Activated B cell treated with CpG ODN at 0.5 μM for 24 hours (primary cell): ENCODE data around the gene SMIM14. TPM values are rescaled to one million over a fixed set of nuclear protein-coding genes. Genes with fewer than 3 reads are reported as not detected.
"Not testable (repeated sequence)": the region's sequence is repeated elsewhere in the genome, so short reads cannot be mapped to it uniquely, and the experiment has no call there.

Experiments
- ATAC-seq: fragments of 200-7000 bp; cut with Tn5 transposase; one replicate; pipeline ENCODE4 v1.10.0; 2021; ENCODE audit warnings: low read depth, mild to moderate bottlenecking, moderate library complexity
- CTCF ChIA-PET: fragments of 350-600 bp; sonication (Branson Sonifier 250); formaldehyde crosslinking; loops from one replicate; lab custom pipeline; 2021; ENCODE audit warnings: antibody characterized with exemption; lab: Charles Lee
- POLR2A ChIA-PET: fragments of 350-600 bp; sonication (Branson Sonifier 250); formaldehyde crosslinking; loops from one replicate; lab custom pipeline; 2021; ENCODE audit warnings: antibody characterized with exemption; lab: Charles Lee
- DNase-seq: peaks from one replicate; pipeline ENCODE4 v3.0.0; 2022
- H3K27ac Mint-ChIP-seq: one replicate; pipeline ENCODE4 v1.8.0; 2020; ENCODE audit warnings: mixed read lengths
- H3K27me3 Mint-ChIP-seq: one replicate; pipeline ENCODE4 v1.8.0; 2021; ENCODE audit warnings: mixed read lengths
- H3K36me3 Mint-ChIP-seq: one replicate; pipeline ENCODE4 v1.8.0; 2021; ENCODE audit warnings: low read depth, mixed read lengths
- H3K4me1 Mint-ChIP-seq: one replicate; pipeline ENCODE4 v1.8.0; 2021; ENCODE audit warnings: mixed read lengths
- H3K4me3 Mint-ChIP-seq: one replicate; pipeline ENCODE4 v1.8.0; 2020; ENCODE audit warnings: mild to moderate bottlenecking, mixed read lengths
- H3K9me3 Mint-ChIP-seq: one replicate; pipeline ENCODE4 v1.8.0; 2020; ENCODE audit warnings: mixed read lengths
- intact Hi-C: fragments of 100-400 bp; cut with micrococcal nuclease; formaldehyde crosslinking; loops from one replicate; pipeline ENCODE4 v1.15.1; 2024
- total RNA-seq: library from RNA; stranded (reverse); gene quantifications from 2 replicates; pipeline ENCODE4 v1.2.3, GENCODE V29; 2022
- TF ChIP-seq, protein P1 (sequence below): fragments of 200-600 bp; IDR thresholded peaks from one replicate; pipeline ENCODE4 v1.8.0; 2022; ENCODE audit warnings: antibody characterized with exemption, mild to moderate bottlenecking

The SMIM14 gene
- total RNA-seq, 1 donor from 2014 or later = 83.1 TPM

DNA sequence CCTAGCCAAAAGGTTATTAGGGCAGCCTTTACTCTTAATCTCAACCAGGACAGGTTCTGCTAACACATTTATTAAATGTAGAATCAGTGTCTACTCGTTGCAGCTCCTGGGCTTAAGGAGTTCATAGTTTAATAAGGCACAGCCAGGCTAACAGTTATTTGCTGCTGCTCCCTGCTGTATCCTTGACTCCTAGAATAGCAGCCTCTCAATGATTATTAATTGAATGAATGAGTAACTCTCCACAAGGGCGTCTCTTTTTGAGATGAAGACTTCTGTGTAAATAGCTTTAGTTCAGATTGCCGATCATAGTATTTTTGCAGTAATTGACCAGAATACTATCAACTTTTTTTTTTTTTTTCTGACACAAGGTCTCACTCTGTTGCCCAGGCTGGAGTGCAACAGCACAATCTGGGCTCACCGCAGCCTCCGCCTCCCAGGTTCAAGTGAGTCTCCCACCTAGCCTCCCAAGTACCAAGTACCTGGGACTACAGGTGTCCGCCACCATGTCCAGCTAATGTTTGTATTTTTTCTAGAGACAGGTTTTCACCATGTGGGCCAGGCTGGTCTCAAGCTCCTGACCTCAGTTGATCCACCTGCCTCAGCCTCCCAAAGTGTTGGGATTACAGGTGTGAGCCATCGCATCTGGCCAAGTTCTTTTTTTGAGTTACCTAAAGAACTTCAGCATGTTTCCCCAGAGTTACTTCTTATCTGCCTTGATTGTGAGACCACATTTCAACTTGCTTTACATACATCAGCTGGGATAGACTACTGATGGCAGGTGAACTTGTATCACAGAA is 114.3 kb downstream of the SMIM14 start:
- H3K4me3 Mint-ChIP-seq = no peak overlapping the region
- peaks cover 10% of the 10 kb centered on the region for H3K36me3 Mint-ChIP-seq
- H3K27ac Mint-ChIP-seq = no peak overlapping the region
- CTCF ChIA-PET = no interaction called here
- TF ChIP-seq, protein P1, sequence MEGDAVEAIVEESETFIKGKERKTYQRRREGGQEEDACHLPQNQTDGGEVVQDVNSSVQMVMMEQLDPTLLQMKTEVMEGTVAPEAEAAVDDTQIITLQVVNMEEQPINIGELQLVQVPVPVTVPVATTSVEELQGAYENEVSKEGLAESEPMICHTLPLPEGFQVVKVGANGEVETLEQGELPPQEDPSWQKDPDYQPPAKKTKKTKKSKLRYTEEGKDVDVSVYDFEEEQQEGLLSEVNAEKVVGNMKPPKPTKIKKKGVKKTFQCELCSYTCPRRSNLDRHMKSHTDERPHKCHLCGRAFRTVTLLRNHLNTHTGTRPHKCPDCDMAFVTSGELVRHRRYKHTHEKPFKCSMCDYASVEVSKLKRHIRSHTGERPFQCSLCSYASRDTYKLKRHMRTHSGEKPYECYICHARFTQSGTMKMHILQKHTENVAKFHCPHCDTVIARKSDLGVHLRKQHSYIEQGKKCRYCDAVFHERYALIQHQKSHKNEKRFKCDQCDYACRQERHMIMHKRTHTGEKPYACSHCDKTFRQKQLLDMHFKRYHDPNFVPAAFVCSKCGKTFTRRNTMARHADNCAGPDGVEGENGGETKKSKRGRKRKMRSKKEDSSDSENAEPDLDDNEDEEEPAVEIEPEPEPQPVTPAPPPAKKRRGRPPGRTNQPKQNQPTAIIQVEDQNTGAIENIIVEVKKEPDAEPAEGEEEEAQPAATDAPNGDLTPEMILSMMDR = no peak
- POLR2A ChIA-PET = interaction anchor here (0.5 to 1.2 kb wide), 9 partner anchors 29 to 527 kb away, joined by 3 to 11 read pairs (median 4); partner anchors contain the start of genes SMIM14 and UBE2K
- intact Hi-C loops = no loop called here
- no peaks in the 10 kb centered on the region for H3K9me3 Mint-ChIP-seq
- H3K4me1 Mint-ChIP-seq = peaks cover 20% of the 10 kb centered on the region
- DNase-seq = no peak
- H3K27me3 Mint-ChIP-seq = no peaks in the 10 kb centered on the region
- ATAC-seq = no peak

DNA sequence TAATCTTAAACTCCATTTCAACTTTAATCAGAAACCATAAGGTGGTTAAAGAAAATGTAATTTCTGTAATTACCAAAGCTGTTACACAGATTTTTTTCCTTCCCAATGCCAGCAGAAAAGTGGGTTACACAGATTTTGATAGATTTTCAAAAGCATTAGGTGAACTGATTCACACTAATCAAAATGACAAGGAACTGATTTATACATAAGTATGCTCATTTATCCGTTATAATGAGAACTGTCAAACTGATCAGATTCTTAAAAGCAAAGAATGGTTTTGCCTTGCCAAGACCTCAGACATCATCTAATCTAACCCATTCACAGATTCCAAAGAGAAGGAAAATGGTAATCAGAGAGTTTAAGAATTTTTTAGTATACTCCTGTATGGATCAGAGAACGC is 116.6 kb downstream of the SMIM14 start:
- CTCF ChIA-PET = no interaction called here
- no peak overlapping the region for H3K4me3 Mint-ChIP-seq
- no peak for DNase-seq
- H3K36me3 Mint-ChIP-seq = peaks cover 11% of the 10 kb centered on the region
- no peaks in the 10 kb centered on the region for H3K27me3 Mint-ChIP-seq
- POLR2A ChIA-PET = no interaction called here
- intact Hi-C loops = no loop called here
- peaks cover 13% of the 10 kb centered on the region for H3K4me1 Mint-ChIP-seq
- TF ChIP-seq, protein P1 = no peak
- H3K27ac Mint-ChIP-seq = no peak overlapping the region
- H3K9me3 Mint-ChIP-seq = no peaks in the 10 kb centered on the region
- ATAC-seq = no peak

DNA sequence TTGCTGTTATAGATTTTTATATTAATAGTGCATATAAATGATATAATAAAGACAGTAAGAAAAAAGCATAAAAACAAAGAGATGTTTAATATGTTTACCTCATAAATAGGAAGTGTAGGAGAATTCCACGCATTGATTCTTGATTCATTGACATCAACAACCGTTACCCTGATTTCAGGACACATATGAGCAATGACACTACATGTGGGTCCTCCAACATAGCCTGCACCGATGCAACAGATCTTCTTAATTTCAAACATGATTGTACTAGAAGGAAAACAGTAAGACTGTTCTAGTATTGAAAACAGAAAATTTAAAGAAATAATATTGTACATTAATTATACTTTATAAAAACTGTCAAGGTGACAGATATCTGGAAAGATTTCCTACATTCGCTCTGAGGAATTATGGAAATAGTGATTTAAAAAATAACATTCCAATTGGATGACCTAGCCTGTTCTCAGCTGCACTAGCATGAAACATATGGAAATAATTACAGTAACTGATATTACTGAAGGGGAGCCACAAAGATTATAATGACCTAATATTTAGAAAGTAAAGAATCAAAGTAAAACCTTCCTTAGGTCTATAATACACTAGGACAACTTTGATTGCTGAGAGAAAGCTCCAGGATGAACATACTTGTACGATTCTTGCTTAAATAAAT is 117.3 kb downstream of the SMIM14 start:
- H3K4me1 Mint-ChIP-seq = peaks cover 8% of the 10 kb centered on the region
- no peaks in the 10 kb centered on the region for H3K27me3 Mint-ChIP-seq
- DNase-seq = no peak
- intact Hi-C loops = no loop called here
- H3K27ac Mint-ChIP-seq = no peak overlapping the region
- TF ChIP-seq, protein P1 = no peak
- H3K36me3 Mint-ChIP-seq = peaks cover 9% of the 10 kb centered on the region
- no peak overlapping the region for H3K4me3 Mint-ChIP-seq
- POLR2A ChIA-PET = no interaction called here
- no peak for ATAC-seq
- H3K9me3 Mint-ChIP-seq = no peaks in the 10 kb centered on the region
- CTCF ChIA-PET = no interaction called here

DNA sequence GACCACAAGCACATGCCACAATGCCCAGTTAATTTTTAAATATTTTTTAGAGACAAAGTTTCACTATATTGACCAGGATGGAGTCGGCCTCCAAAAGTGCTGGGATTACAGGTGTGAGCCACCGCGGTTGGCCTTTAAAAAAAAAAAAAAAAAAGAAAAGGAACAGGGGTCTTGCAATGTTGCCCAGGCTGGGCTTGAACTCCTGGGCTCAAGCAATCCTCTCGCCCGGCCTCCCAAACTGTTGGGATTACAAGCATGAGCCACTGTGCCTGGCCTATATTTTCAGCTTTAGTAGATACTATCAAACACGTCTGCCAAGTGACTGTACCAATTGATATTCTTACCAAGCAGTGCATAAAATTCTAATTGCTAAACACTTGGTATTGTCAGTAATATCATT is 120.2 kb downstream of the SMIM14 start:
- POLR2A ChIA-PET = no interaction called here
- TF ChIP-seq, protein P1 = no peak
- Mint-ChIP-seq H3K27me3 (no peaks in the 10 kb centered on the region), H3K27ac (no peak overlapping the region), H3K36me3 (peaks cover 20% of the 10 kb centered on the region), H3K4me1 (no peaks in the 10 kb centered on the region), H3K9me3 (no peaks in the 10 kb centered on the region), H3K4me3 (no peak overlapping the region)
- intact Hi-C loops = no loop called here
- no peak for DNase-seq
- CTCF ChIA-PET = no interaction called here
- no peak for ATAC-seq

DNA sequence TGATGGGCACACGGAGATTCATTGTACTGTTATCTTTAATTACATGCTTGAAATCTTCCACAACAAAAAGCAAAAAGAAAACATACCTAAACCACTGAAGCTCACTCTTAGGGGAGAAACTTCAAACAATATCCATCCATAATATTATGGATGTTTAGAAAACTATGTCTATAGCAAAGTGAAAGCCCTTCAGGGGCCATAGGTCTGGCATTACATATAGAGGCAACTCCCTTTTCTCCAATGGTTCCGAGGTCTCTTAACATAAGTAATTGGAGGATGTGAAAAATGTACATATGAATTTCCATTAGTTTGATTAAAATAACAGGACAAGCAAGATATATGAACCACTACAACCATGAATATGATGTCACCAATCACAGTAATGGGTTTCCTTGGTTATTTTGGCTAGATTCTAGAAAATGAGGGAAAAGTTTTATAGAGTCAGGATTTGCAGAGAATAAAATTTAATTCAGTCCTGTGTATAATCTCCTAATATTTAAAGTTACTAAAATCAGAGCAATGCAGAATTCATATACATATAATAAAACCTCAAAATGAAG is 122.2 kb downstream of the SMIM14 start:
- intact Hi-C loops = no loop called here
- ChIA-PET POLR2A (no interaction called here), CTCF (no interaction called here)

DNA sequence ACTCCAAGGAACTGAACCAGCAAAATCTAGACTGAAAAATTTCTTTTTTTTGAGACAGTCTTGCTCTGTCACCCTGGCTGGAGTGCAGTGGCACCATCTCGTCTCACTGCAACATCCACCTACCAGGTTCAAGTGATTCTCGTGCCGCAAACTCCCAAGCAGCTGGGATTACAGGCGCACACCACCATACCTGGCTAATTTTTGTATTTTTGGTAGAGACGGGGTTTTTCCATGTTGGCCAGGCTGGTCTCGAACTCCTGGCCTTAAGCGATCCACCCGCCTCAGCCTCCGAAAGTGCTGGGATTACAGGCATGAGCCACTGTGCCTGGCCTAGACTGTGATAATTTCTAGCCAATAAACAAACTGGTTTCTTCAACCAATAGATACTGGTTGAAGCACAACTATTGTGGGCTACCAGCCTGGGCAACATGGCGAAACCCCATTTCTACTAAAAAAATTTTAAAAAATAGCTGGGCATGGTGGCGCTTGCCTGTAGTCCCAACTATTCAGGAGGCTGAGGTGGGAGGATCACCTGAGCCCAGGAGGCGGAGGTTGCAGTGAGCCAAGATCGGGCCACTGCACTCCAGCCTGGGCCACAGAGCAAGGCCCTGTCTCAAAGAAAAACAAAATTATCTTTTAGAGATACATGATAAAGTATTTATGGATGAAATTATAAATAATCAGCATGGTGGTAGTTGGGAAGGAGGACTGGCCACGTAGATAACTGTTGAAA is 122.8 kb downstream of the SMIM14 start:
- CTCF ChIA-PET, H3K9me3 Mint-ChIP-seq, H3K27me3 Mint-ChIP-seq, H3K27ac Mint-ChIP-seq, POLR2A ChIA-PET, DNase-seq, H3K4me3 Mint-ChIP-seq, intact Hi-C loops, H3K4me1 Mint-ChIP-seq, ATAC-seq: not testable (repeated sequence)
- H3K36me3 Mint-ChIP-seq = peaks cover 32% of the 10 kb centered on the region

More for the DNA sequence above, 122.2 kb downstream of the SMIM14 start:
- no peak overlapping the region for H3K27ac Mint-ChIP-seq
- H3K27me3 Mint-ChIP-seq = no peaks in the 10 kb centered on the region
- H3K9me3 Mint-ChIP-seq = no peaks in the 10 kb centered on the region
- DNase-seq (no peak), ATAC-seq (no peak)
- H3K4me1 Mint-ChIP-seq = no peaks in the 10 kb centered on the region
- H3K36me3 Mint-ChIP-seq = peaks cover 33% of the 10 kb centered on the region
- TF ChIP-seq, protein P1 = no peak
- no peak overlapping the region for H3K4me3 Mint-ChIP-seq
